ENCODE data around the gene IL24.

- TF ChIP-seq MAX (IDR thresholded peaks at IDR 0.05) (no peak), EZH2phosphoT487 (IDR thresholded peaks at IDR 0.05; ENCODE audit: borderline replicate concordance) (no peak)
These were observed 1.9 kb upstream of the IL24 start for GRCh38 chr1:206895325-206895724.
